PC-3 (cell line): ENCODE results near the gene LFNG. TPM values are rescaled to one million over a fixed set of nuclear protein-coding genes. Genes with fewer than 3 reads are reported as not detected.

ENCODE experiments used
- ATAC-seq: fragments of 200-7000 bp; cut with Tn5 transposase; 2 replicates; pipeline ENCODE4 v1.9.1; 2020; ENCODE audit warnings: mild to moderate bottlenecking, moderate library complexity
- BruUV-seq: library from RNA; stranded (reverse); fragments of 400-500 nt; replicated peaks from 2 replicates; lab custom pipeline; 2021; lab: Mats Ljungman, UMichigan
- CTCF ChIA-PET: fragments of 300-600 bp; sonication (Branson Sonifier 250); formaldehyde crosslinking; loops from one replicate; lab custom pipeline; 2022; ENCODE audit warnings: antibody characterized with exemption; lab: Charles Lee
- POLR2A ChIA-PET: fragments of 300-600 bp; sonication (Branson Sonifier 250); formaldehyde crosslinking; loops from one replicate; lab custom pipeline; 2022; ENCODE audit warnings: antibody characterized with exemption; ENCODE audit not compliant: unreplicated experiment; lab: Charles Lee
- DNase-seq: peaks from one replicate; pipeline ENCODE4 v3.0.0-alpha.2; 2015
- H2AFZ ChIP-seq: fragments of 300-600 bp; sonication (generic); 2 replicates; pipeline ENCODE4 v1.6.0; 2016; ENCODE audit warnings: antibody characterized with exemption, low read length
- H3F3A ChIP-seq: fragments of 300-600 bp; sonication (generic); one replicate; pipeline ENCODE4 v1.6.0; 2017; ENCODE audit warnings: antibody characterized with exemption, low read length, control low read depth, mild to moderate bottlenecking; ENCODE audit not compliant: unreplicated experiment
- H3K27ac ChIP-seq: fragments of 300-600 bp; sonication (generic); 2 replicates; pipeline ENCODE4 v1.5.1; 2016; ENCODE audit warnings: mild to moderate bottlenecking, low read length
- H3K27me3 ChIP-seq: fragments of 300-600 bp; sonication (generic); 2 replicates; pipeline ENCODE4 v1.6.1; 2016; ENCODE audit warnings: low read length, mixed read lengths
- H3K36me3 ChIP-seq: fragments of 300-600 bp; sonication (generic); 2 replicates; pipeline ENCODE4 v1.6.1; 2016; ENCODE audit warnings: low read depth, mixed run types, low read length, mixed read lengths
- H3K4me1 ChIP-seq: fragments of 300-600 bp; sonication (generic); 2 replicates; pipeline ENCODE4 v1.5.1; 2016; ENCODE audit warnings: low read length; ENCODE audit not compliant: insufficient read depth
- H3K4me2 ChIP-seq: fragments of 300-600 bp; sonication (generic); 2 replicates; pipeline ENCODE4 v1.6.0; 2016; ENCODE audit warnings: low read length
- H3K4me3 ChIP-seq: fragments of 300-600 bp; sonication (generic); 2 replicates; pipeline ENCODE4 v1.5.1; 2016; ENCODE audit warnings: mild to moderate bottlenecking, low read length, mixed read lengths
- H3K79me2 ChIP-seq: fragments of 300-600 bp; sonication (generic); 2 replicates; pipeline ENCODE4 v1.6.1; 2017; ENCODE audit warnings: low read length, mixed read lengths
- H3K9ac ChIP-seq: fragments of 300-600 bp; sonication (generic); 2 replicates; pipeline ENCODE4 v1.6.0; 2016; ENCODE audit warnings: mild to moderate bottlenecking, low read length
- H3K9me2 ChIP-seq: fragments of 300-600 bp; sonication (generic); replicated peaks from 2 replicates; pipeline ENCODE4 v1.6.1; 2016; ENCODE audit warnings: mixed run types, low read length, mixed read lengths
- H3K9me3 ChIP-seq: fragments of 300-600 bp; sonication (generic); 2 replicates; pipeline ENCODE4 v1.6.1; 2016; ENCODE audit warnings: low read length, mixed read lengths
- H4K20me1 ChIP-seq: fragments of 300-600 bp; sonication (generic); 2 replicates; pipeline ENCODE4 v1.6.1; 2016; ENCODE audit warnings: low read length, mixed read lengths
- EZH2 ChIP-seq: fragments of 300-600 bp; sonication (generic); IDR thresholded peaks from one replicate; pipeline ENCODE4 v1.6.1; 2017; ENCODE audit warnings: antibody characterized with exemption, mild to moderate bottlenecking, low read length; ENCODE audit not compliant: unreplicated experiment
- EZH2phosphoT487 ChIP-seq: fragments of 300-600 bp; sonication (generic); IDR thresholded peaks from 2 replicates; pipeline ENCODE4 v1.6.1; 2018; ENCODE audit warnings: mild to moderate bottlenecking, antibody characterized with exemption, low read length, borderline replicate concordance
- intact Hi-C: fragments of 100-400 bp; cut with micrococcal nuclease; formaldehyde crosslinking; loops from 2 replicates; pipeline ENCODE4 v1.9.0; 2023
- total RNA-seq: library from RNA; depleted of rRNA; stranded (reverse); fragments of >200 nt; gene quantifications from 2 replicates; pipeline ENCODE4 v1.2.3, GENCODE V29; 2014
- TF ChIP-seq, protein P1 (sequence below): fragments of 300-600 bp; sonication (generic); conservative IDR thresholded peaks from 2 replicates; pipeline ENCODE4 v1.5.1; 2017; ENCODE audit warnings: antibody characterized with exemption, low read depth, mild to moderate bottlenecking, low read length

The LFNG gene
- total RNA-seq, 1 experiment from 2014 or later: 7.7 TPM

DNA sequence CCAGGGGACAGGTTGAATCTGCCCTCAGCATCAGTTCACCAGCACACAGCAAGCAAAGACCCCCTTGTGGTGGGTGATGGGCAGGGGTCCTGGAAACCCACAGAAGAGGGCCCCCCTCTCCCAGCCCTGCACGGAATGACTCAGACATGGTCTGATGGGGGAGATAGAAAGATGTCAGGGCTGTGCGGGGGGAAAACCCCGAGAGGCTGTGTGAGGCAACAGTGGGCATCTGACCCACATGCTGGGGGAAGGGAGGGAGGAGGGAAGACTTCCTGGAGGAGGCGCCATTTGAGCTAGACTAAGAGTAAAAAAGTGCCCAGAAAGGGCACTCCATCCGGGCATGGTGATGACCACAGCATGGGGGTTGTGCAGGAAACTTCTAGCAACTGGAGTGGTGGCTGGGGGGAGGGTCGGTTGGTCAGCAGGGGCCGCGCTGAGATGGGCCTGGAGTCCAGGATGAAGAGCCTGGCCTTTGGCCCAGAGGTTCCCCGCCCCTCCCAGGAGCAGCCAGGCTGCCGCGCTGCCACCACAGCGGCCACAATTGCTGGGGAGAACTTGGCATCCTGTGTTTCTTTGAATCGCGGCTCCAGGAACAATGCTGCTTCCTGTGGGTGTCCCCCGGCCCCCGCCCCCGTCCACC lies 2.5 kb downstream of the LFNG start:
- POLR2A ChIA-PET: no interaction called here
- no peak for ATAC-seq
- peaks cover 8% of the 10 kb centered on the region; the same call in 1 of the 2 replicates for H3K79me2 ChIP-seq
- TF ChIP-seq EZH2: no peak
- TF ChIP-seq, protein P1, sequence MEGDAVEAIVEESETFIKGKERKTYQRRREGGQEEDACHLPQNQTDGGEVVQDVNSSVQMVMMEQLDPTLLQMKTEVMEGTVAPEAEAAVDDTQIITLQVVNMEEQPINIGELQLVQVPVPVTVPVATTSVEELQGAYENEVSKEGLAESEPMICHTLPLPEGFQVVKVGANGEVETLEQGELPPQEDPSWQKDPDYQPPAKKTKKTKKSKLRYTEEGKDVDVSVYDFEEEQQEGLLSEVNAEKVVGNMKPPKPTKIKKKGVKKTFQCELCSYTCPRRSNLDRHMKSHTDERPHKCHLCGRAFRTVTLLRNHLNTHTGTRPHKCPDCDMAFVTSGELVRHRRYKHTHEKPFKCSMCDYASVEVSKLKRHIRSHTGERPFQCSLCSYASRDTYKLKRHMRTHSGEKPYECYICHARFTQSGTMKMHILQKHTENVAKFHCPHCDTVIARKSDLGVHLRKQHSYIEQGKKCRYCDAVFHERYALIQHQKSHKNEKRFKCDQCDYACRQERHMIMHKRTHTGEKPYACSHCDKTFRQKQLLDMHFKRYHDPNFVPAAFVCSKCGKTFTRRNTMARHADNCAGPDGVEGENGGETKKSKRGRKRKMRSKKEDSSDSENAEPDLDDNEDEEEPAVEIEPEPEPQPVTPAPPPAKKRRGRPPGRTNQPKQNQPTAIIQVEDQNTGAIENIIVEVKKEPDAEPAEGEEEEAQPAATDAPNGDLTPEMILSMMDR: peak; percentile 21; the same call in 1 of the 2 replicates
- BruUV-seq: no TSS peak
- H3K4me1 ChIP-seq: peaks cover 52% of the 10 kb centered on the region
- H3F3A ChIP-seq: no peaks in the 10 kb centered on the region
- H3K4me3 ChIP-seq: no peak overlapping the region
- no peaks in the 10 kb centered on the region for H3K27me3 ChIP-seq
- CTCF ChIA-PET: no interaction called here
- no peak overlapping the region for H3K9ac ChIP-seq
- no peak overlapping the region for H3K27ac ChIP-seq
- H2AFZ ChIP-seq: no peak overlapping the region
- no peaks in the 10 kb centered on the region for H4K20me1 ChIP-seq
- H3K9me2 ChIP-seq: no peaks in the 10 kb centered on the region
- H3K4me2 ChIP-seq: peak overlapping the region; percentile 97
- no peaks in the 10 kb centered on the region for H3K9me3 ChIP-seq
- intact Hi-C loops: no loop called here
- DNase-seq: peak; percentile 32
- H3K36me3 ChIP-seq: no peaks in the 10 kb centered on the region

DNA sequence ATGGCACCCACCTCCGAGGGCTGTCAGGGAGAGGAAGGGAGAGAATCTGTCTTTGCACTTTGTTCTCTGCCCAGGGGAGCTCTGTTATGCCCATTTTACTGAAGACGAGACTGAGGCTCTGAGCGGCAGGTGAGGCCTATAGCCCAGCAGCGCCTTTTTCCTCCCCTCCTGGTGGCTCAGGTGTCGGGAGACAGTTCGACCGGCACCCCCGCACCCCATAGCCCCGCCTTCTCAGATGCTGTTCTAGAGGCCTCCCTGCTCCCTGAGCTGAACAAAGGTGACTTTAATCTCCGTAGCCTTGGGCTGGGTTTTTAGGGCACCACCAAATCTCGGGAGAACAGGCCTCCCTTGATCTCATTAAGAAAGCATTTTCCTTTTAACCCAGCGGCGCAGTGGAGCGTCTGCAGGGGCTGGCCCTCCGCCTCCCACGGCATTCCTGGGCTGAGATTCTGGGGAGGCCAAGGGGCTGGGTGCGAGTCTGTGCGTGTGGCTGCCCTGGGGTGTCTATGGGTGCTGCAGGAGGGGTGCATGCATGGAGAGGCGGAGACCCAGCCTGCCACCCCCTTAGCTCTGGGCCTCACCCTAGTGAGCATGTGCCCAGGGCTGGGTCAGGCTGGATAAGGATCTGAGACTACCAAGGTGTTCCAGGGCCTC lies 3.3 kb downstream of the LFNG start:
- Histone ChIP-seq H3K4me2 (peak overlapping the region; percentile 97), H3K27me3 (no peaks in the 10 kb centered on the region), H3K27ac (no peak overlapping the region; the same call in 1 of the 2 replicates), H4K20me1 (no peaks in the 10 kb centered on the region), H3K9me2 (no peaks in the 10 kb centered on the region), H3K4me1 (peaks cover 54% of the 10 kb centered on the region), H3K79me2 (peaks cover 8% of the 10 kb centered on the region; the same call in 1 of the 2 replicates), H3K9me3 (no peaks in the 10 kb centered on the region), H3K9ac (no peak overlapping the region), H3K4me3 (no peak overlapping the region), H2AFZ (no peak overlapping the region), H3K36me3 (no peaks in the 10 kb centered on the region), H3F3A (no peaks in the 10 kb centered on the region)
- BruUV-seq: no TSS peak
- CTCF ChIA-PET: interaction anchor here (1.2 kb wide), 1 partner anchor 10 kb away, joined by 3 read pairs; no protein-coding TSS in a partner anchor
- DNase-seq (peak; percentile 37), ATAC-seq (no peak)
- intact Hi-C loops: no loop called here
- POLR2A ChIA-PET: no interaction called here
- TF ChIP-seq, protein P1: no peak
- TF ChIP-seq EZH2: no peak

DNA sequence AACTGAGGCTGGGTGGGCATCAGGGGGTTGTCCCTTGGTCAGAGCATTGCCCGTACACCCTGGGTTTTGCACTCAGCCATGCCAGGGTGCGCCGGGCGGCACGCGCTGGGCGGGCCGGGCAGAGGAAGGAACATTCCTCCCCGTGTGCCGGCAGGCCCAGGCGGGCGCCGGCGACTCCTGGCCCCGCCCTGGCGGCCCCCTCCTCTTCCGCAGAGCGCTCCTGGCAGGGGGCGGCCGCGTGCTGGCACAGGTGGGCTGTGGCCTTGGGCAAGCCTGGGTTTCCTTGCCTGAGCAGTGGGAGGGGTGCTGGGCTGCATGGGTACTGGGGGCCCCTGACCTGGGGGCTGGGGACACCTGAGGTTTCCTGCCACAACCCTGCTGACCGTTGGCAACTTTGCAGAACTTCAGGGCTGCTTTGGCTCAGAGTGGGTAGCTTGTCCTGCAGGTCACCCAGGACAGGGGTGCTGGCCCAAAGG lies 3.9 kb downstream of the LFNG start:
- Histone ChIP-seq H3K4me3 (peak overlapping the region; percentile 42; the same call in 1 of the 2 replicates), H3K4me2 (peak overlapping the region; percentile 97), H3K79me2 (peaks cover 8% of the 10 kb centered on the region; the same call in 1 of the 2 replicates), H3K9me3 (no peaks in the 10 kb centered on the region), H3F3A (peaks cover 5% of the 10 kb centered on the region), H3K27ac (peak overlapping the region; percentile 23), H3K9ac (no peak overlapping the region; the same call in 1 of the 2 replicates), H3K9me2 (no peaks in the 10 kb centered on the region), H2AFZ (peak overlapping the region; percentile 19; the same call in 1 of the 2 replicates), H3K27me3 (no peaks in the 10 kb centered on the region), H3K4me1 (peaks cover 60% of the 10 kb centered on the region), H3K36me3 (no peaks in the 10 kb centered on the region), H4K20me1 (no peaks in the 10 kb centered on the region)
- intact Hi-C loops: no loop called here
- ChIA-PET POLR2A (no interaction called here), CTCF (interaction anchor here (0.6 to 1.2 kb wide), 2 partner anchors 11 to 30 kb away, joined by 3 read pairs; no protein-coding TSS in a partner anchor)
- TF ChIP-seq, protein P1: no peak
- peak; percentile 66 for TF ChIP-seq EZH2phosphoT487
- no peak for TF ChIP-seq EZH2
- ATAC-seq: peak; percentile 3
- DNase-seq: peak; percentile 35
- BruUV-seq: no TSS peak
